SK-N-SH (cell line): ENCODE results near the gene TRPT1. TPM values are rescaled to one million over a fixed set of nuclear protein-coding genes. Genes with fewer than 3 reads are reported as not detected.

Experiments used
- CTCF ChIA-PET: fragments of 300-600, 350-600 bp; formaldehyde crosslinking; extraction: SDS; loops from one replicate; lab custom pipeline; 2021; lab: Yijun Ruan, JAX
- POLR2A ChIA-PET: fragments of 350-600 bp; sonication (Branson Sonifier 250); formaldehyde crosslinking; extraction: SDS; loops from one replicate; lab custom pipeline; 2020; ENCODE audit warnings: antibody characterized with exemption, inconsistent platforms; lab: Yijun Ruan, JAX
- DNase-seq: peaks from one replicate; pipeline ENCODE4 v3.0.0; 2012
- H2AFZ ChIP-seq: fragments of 200-600 bp; sonication (generic); 2 replicates; pipeline ENCODE4 v1.8.1; 2016; ENCODE audit warnings: antibody characterized with exemption, mild to moderate bottlenecking, low read depth
- H3F3A ChIP-seq: fragments of 200-600 bp; sonication (generic); replicated peaks from 2 replicates; pipeline ENCODE3; 2016; ENCODE audit warnings: antibody characterized with exemption, mild to moderate bottlenecking; ENCODE audit not compliant: insufficient read depth
- H3K27ac ChIP-seq, 2 experiments: fragments of 200-500 bp in 1 of 2; fragments of 200-600 bp in 1 of 2; sonication (Bioruptor generic) in 1 of 2; sonication (generic), shearing (Covaris generic) in 1 of 2; 2 replicates each; pipeline versions ENCODE4 v1.5.1 to v1.6.1; 2014 to 2016; ENCODE audit warnings: low read depth in 2 of 2, inconsistent platforms in 1 of 2, low read length in 1 of 2, mild to moderate bottlenecking in 1 of 2, mixed read lengths in 1 of 2
- H3K27me3 ChIP-seq: fragments of 200-600 bp; sonication (generic), shearing (Covaris generic); 2 replicates; pipeline ENCODE4 v1.6.1; 2016; ENCODE audit warnings: mixed run types; ENCODE audit not compliant: insufficient read depth
- H3K36me3 ChIP-seq, 2 experiments: fragments of 200-500 bp in 1 of 2; fragments of 200-600 bp in 1 of 2; sonication (Bioruptor generic) in 1 of 2; sonication (generic) in 1 of 2; replicated peaks in 1 of 2; 2 replicates each; pipeline versions ENCODE3 to v1.5.1; 2014 to 2016; ENCODE audit warnings: low read length in 1 of 2, mild to moderate bottlenecking in 1 of 2; ENCODE audit not compliant: insufficient read depth in 2 of 2, control insufficient read depth in 1 of 2
- H3K4me1 ChIP-seq, 2 experiments: fragments of 200-500 bp in 1 of 2; fragments of 200-600 bp in 1 of 2; sonication (Bioruptor generic) in 1 of 2; sonication (generic), shearing (Covaris generic) in 1 of 2; 2 replicates each; pipeline versions ENCODE4 v1.5.1 to v1.6.1; 2014 to 2016; ENCODE audit warnings: low read depth in 1 of 2, low read length in 1 of 2, mixed run types in 1 of 2; ENCODE audit not compliant: insufficient read depth in 2 of 2, control insufficient read depth in 1 of 2
- H3K4me2 ChIP-seq: fragments of 200-600 bp; sonication (generic), shearing (Covaris generic); 2 replicates; pipeline ENCODE4 v1.6.1; 2017; ENCODE audit warnings: mixed run types
- H3K4me3 ChIP-seq, 2 experiments: fragments of 200-500 bp in 1 of 2; fragments of 200-600 bp in 1 of 2; sonication (Bioruptor generic) in 1 of 2; sonication (generic), shearing (Covaris generic) in 1 of 2; 2 replicates each; pipeline versions ENCODE4 v1.5.1 to v1.8.1; 2014 to 2016; ENCODE audit warnings: low read depth in 2 of 2, inconsistent platforms in 1 of 2, low read length in 1 of 2, mild to moderate bottlenecking in 1 of 2, mixed read lengths in 1 of 2, moderate library complexity in 1 of 2
- H3K79me2 ChIP-seq: fragments of 200-600 bp; sonication (generic); 2 replicates; pipeline ENCODE4 v1.8.1; 2017; ENCODE audit warnings: mild to moderate bottlenecking; ENCODE audit not compliant: insufficient read depth
- H3K9ac ChIP-seq: fragments of 200-600 bp; sonication (generic); 2 replicates; pipeline ENCODE4 v1.6.1; 2017; ENCODE audit warnings: mixed run types
- H3K9me2 ChIP-seq: fragments of 200-600 bp; sonication (generic); 2 replicates; pipeline ENCODE4 v1.6.1; 2017; ENCODE audit warnings: mixed run types
- H3K9me3 ChIP-seq: fragments of 200-600 bp; sonication (generic); 2 replicates; pipeline ENCODE4 v1.6.1; 2017; ENCODE audit warnings: mixed run types, mild to moderate bottlenecking, moderate library complexity
- H4K20me1 ChIP-seq: fragments of 200-600 bp; sonication (generic); 2 replicates; pipeline ENCODE4 v1.6.1; 2017; ENCODE audit warnings: mild to moderate bottlenecking, mixed run types; ENCODE audit not compliant: insufficient read depth
- ELF1 ChIP-seq: IDR thresholded peaks from 2 replicates; pipeline ENCODE4 v1.4.0; 2012
- EP300 ChIP-seq, 2 experiments: IDR thresholded peaks; 2 replicates each; pipeline versions ENCODE4 v1.4.0 to v1.6.1; 2012; ENCODE audit warnings: borderline replicate concordance in 1 of 2, low read depth in 1 of 2, low read length in 1 of 2
- FOSL2 ChIP-seq: IDR thresholded peaks from 2 replicates; pipeline ENCODE4 v1.4.0; 2012; ENCODE audit warnings: low read depth, mild to moderate bottlenecking, moderate library complexity, borderline replicate concordance
- FOXJ3 ChIP-seq: sonication (generic); formaldehyde crosslinking; IDR thresholded peaks from 2 replicates; pipeline ENCODE4 v1.5.1; 2020; ENCODE audit warnings: mild to moderate bottlenecking, missing genetic modification reagents
- FOXM1 ChIP-seq: IDR thresholded peaks from 2 replicates; pipeline ENCODE4 v1.4.0; 2012; ENCODE audit warnings: low read depth, mild to moderate bottlenecking
- JUND ChIP-seq: IDR thresholded peaks from 2 replicates; pipeline ENCODE4 v1.4.0; 2012
- MEF2A ChIP-seq: IDR thresholded peaks from 2 replicates; pipeline ENCODE4 v1.4.0; 2012; ENCODE audit warnings: low read depth, borderline replicate concordance
- RXRA ChIP-seq: IDR thresholded peaks from 2 replicates; pipeline ENCODE4 v1.4.0; 2012; ENCODE audit warnings: low read depth, mild to moderate bottlenecking, borderline replicate concordance
- WGBS: methylation state at CpG from one replicate; pipeline ENCODE4 v1.1.6; 2017; ENCODE audit warnings: low lambda C conversion rate; 5-methylcytosine and 5-hydroxymethylcytosine counted together
- polyA plus RNA-seq, 3 experiments: library from polyadenylated mRNA; depleted of rRNA; stranded (reverse); fragments of >200 nt; gene quantifications; 2 replicates each; pipeline ENCODE4 v1.2.3, GENCODE V29; 2012
- TF ChIP-seq, protein P1 (sequence below): fragments of 150-350 bp; IDR thresholded peaks from 2 replicates; pipeline ENCODE4 v1.6.1; 2017; ENCODE audit warnings: antibody characterized with exemption, low read length, low read depth, borderline replicate concordance
- TF ChIP-seq, protein P2 (sequence below): IDR thresholded peaks from 2 replicates; pipeline ENCODE4 v1.4.0; 2012; ENCODE audit warnings: low read depth
- TF ChIP-seq, protein P3 (sequence below): IDR thresholded peaks from 2 replicates; pipeline ENCODE4 v1.4.0; 2012; ENCODE audit warnings: low read depth, borderline replicate concordance
- TF ChIP-seq, protein P4 (sequence below): IDR thresholded peaks from 2 replicates; pipeline ENCODE4 v1.4.0; 2012; ENCODE audit warnings: low read depth, borderline replicate concordance
- TF ChIP-seq, protein P5 (sequence below): IDR thresholded peaks from 2 replicates; pipeline ENCODE4; 2012

Gene TRPT1
- polyA plus RNA-seq, 1 of the 3 experiments (the other 2 are of a cell fraction), result 62.4 TPM

DNA sequence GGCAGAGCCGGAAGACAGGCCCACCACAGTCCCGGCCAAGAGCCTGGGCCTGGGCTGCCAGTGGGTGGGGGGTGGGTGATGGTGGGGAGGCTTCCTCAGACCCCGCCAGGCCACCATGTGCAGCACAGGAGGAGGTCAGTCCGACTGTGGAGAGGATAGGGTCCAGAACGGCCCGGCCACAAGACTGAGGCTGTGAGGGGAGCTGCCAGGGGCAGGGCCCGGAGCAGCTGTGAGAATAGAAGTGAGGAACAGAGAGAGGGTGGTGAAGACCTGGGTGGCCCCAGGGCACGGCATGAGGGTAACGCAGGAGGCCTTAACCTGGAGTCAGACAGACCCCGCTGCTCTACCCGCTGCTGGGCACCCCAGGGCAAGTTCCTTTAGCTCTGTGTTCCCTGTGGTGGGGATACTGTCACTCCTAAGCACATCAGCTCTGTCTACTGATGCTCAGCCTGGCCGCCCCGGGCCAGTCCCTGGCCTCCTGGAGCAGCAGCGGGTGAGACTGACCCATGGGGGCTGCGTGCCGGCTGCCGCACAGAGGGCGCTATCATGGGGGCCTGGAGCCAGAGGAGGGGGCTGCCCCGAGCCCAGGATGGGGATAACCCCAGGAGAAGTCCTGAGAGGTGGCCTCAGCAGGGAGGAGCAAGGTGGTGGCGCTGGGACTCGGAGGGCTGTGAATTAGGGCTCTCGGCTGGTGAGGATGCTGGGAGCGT is 17.7 kb downstream of the TRPT1 start:
- Histone ChIP-seq H4K20me1 (peaks cover 9% of the 10 kb centered on the region), H3K4me3 (no peak overlapping the region), H3K4me2 (peak overlapping the region; percentile 37; the same call in 1 of the 2 replicates), H3K27ac (peak overlapping the region in 1 of 2 experiments; percentile 48; a peak in 2 of 4 replicates), H3F3A (peaks cover 16% of the 10 kb centered on the region), H3K9ac (no peak overlapping the region; the same call in 1 of the 2 replicates), H3K9me2 (no peaks in the 10 kb centered on the region), H3K9me3 (no peaks in the 10 kb centered on the region), H2AFZ (no peak overlapping the region; the same call in 1 of the 2 replicates), H3K36me3 (peaks cover 10 to 21% of the 10 kb centered on the region in 2 experiments), H3K4me1 (peaks cover 4 to 27% of the 10 kb centered on the region in 2 experiments; a peak in 3 of 4 replicates), H3K27me3 (no peaks in the 10 kb centered on the region), H3K79me2 (no peaks in the 10 kb centered on the region; the same call in 1 of the 2 replicates)
- CTCF ChIA-PET, result interaction anchor here (2.3 to 5.3 kb wide), 3 partner anchors 9 to 94 kb away, joined by 7 to 52 read pairs (median 50); partner anchors contain the start of genes CATSPERZ and STIP1
- DNase-seq, result peak; percentile 31
- WGBS, result 92% methylated on average over 23 of the region's 23 CpGs
- TF ChIP-seq JUND (no peak), EP300 (IDR thresholded peaks at IDR 0.05; ENCODE audit: borderline replicate concordance in 1 of 2, low read depth in 1 of 2, low read length in 1 of 2) (no peak), FOSL2 (no peak), FOXJ3 (CRISPR knock-in tag) (no peak), RXRA (no peak), MEF2A (no peak), FOXM1 (no peak), ELF1 (no peak)
- TF ChIP-seq, protein P1, sequence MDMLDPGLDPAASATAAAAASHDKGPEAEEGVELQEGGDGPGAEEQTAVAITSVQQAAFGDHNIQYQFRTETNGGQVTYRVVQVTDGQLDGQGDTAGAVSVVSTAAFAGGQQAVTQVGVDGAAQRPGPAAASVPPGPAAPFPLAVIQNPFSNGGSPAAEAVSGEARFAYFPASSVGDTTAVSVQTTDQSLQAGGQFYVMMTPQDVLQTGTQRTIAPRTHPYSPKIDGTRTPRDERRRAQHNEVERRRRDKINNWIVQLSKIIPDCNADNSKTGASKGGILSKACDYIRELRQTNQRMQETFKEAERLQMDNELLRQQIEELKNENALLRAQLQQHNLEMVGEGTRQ, result no peak
- TF ChIP-seq, protein P2, sequence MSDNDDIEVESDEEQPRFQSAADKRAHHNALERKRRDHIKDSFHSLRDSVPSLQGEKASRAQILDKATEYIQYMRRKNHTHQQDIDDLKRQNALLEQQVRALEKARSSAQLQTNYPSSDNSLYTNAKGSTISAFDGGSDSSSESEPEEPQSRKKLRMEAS, result no peak
- TF ChIP-seq, protein P3, sequence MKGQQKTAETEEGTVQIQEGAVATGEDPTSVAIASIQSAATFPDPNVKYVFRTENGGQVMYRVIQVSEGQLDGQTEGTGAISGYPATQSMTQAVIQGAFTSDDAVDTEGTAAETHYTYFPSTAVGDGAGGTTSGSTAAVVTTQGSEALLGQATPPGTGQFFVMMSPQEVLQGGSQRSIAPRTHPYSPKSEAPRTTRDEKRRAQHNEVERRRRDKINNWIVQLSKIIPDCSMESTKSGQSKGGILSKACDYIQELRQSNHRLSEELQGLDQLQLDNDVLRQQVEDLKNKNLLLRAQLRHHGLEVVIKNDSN, result no peak
- TF ChIP-seq, protein P4, sequence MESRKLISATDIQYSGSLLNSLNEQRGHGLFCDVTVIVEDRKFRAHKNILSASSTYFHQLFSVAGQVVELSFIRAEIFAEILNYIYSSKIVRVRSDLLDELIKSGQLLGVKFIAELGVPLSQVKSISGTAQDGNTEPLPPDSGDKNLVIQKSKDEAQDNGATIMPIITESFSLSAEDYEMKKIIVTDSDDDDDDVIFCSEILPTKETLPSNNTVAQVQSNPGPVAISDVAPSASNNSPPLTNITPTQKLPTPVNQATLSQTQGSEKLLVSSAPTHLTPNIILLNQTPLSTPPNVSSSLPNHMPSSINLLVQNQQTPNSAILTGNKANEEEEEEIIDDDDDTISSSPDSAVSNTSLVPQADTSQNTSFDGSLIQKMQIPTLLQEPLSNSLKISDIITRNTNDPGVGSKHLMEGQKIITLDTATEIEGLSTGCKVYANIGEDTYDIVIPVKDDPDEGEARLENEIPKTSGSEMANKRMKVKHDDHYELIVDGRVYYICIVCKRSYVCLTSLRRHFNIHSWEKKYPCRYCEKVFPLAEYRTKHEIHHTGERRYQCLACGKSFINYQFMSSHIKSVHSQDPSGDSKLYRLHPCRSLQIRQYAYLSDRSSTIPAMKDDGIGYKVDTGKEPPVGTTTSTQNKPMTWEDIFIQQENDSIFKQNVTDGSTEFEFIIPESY, result no peak
- TF ChIP-seq, protein P5, sequence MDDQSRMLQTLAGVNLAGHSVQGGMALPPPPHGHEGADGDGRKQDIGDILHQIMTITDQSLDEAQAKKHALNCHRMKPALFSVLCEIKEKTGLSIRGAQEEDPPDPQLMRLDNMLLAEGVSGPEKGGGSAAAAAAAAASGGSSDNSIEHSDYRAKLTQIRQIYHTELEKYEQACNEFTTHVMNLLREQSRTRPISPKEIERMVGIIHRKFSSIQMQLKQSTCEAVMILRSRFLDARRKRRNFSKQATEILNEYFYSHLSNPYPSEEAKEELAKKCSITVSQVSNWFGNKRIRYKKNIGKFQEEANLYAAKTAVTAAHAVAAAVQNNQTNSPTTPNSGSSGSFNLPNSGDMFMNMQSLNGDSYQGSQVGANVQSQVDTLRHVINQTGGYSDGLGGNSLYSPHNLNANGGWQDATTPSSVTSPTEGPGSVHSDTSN, result no peak
- POLR2A ChIA-PET, result interaction anchor here (1.0 to 1.7 kb wide), 4 partner anchors 9 to 96 kb away, joined by 3 to 6 read pairs (median 4); partner anchors contain the start of genes NUDT22 and TRPT1
